HG03097 (cell line): ENCODE measurements around the gene SASH1.
A peak's percentile ranks its signal among the peaks of the same experiment; 100 is the strongest.

Experiments used
- ATAC-seq: cut with Tn5 transposase; IDR thresholded peaks from one replicate; pipeline ENCODE4 v1.9.1; 2021; ENCODE audit not compliant: unreplicated experiment, low FRiP score

The SASH1 gene

GRCh38 chr6:148533309-148534107, 190.9 kb downstream of the SASH1 start:
- ATAC-seq, result no peak

- no peak for ATAC-seq
Observed at GRCh38 chr6:148534871-148535270, 192.2 kb downstream of the SASH1 start.

- no peak for ATAC-seq
Observed at GRCh38 chr6:148535381-148535780, 192.7 kb downstream of the SASH1 start.

GRCh38 chr6:148535976-148536375, 193.3 kb downstream of the SASH1 start:
- ATAC-seq, result no peak

GRCh38 chr6:148538261-148539190, 195.9 kb downstream of the SASH1 start:
- no peak for ATAC-seq

- no peak for ATAC-seq
Observed at GRCh38 chr6:148543540-148543939, 200.9 kb downstream of the SASH1 start.

GRCh38 chr6:148544421-148544820, 201.8 kb downstream of the SASH1 start:
- no peak for ATAC-seq

- ATAC-seq, result no peak
Observed at GRCh38 chr6:148545901-148546300, 203.3 kb downstream of the SASH1 start.

- ATAC-seq, result no peak
Observed at GRCh38 chr6:148547110-148547509, 204.5 kb downstream of the SASH1 start.

- no peak for ATAC-seq
Observed at GRCh38 chr6:148548065-148548748, 205.6 kb downstream of the SASH1 start.

GRCh38 chr6:148548749-148549140, 206.1 kb downstream of the SASH1 start:
- ATAC-seq, result no peak

- ATAC-seq, result no peak
Observed at GRCh38 chr6:148550569-148550968, 207.9 kb downstream of the SASH1 start.

GRCh38 chr6:148551226-148551625, 208.6 kb downstream of the SASH1 start:
- no peak for ATAC-seq

GRCh38 chr6:148556410-148556809, 213.8 kb downstream of the SASH1 start:
- no peak for ATAC-seq

GRCh38 chr6:148557796-148558321, 215.2 kb downstream of the SASH1 start:
- ATAC-seq, result no peak

- peak; percentile 69 for ATAC-seq
Observed at GRCh38 chr6:148559848-148560433, 217.3 kb downstream of the SASH1 start.

GRCh38 chr6:148561629-148562028, 219.0 kb downstream of the SASH1 start:
- ATAC-seq, result no peak

- ATAC-seq, result no peak
Observed at GRCh38 chr6:148563066-148563465, 220.4 kb downstream of the SASH1 start.

GRCh38 chr6:148564494-148565035, 221.9 kb downstream of the SASH1 start:
- no peak for ATAC-seq

- ATAC-seq, result no peak
Observed at GRCh38 chr6:148565321-148565926, 222.8 kb downstream of the SASH1 start.
